K562 (cell line): Measurements from ENCODE around the gene MYOM1. TPM values are rescaled to one million over a fixed set of nuclear protein-coding genes. Genes with fewer than 3 reads are reported as not detected.

Experiments used
- BRF1 ChIP-seq: IDR thresholded peaks from 3 replicates; pipeline ENCODE4 v1.6.1; 2011; ENCODE audit warnings: borderline replicate concordance, mild to moderate bottlenecking; ENCODE audit not compliant: insufficient read length; ENCODE audit errors: extremely low read depth
- ERF ChIP-seq: fragments of 450-650 bp; formaldehyde crosslinking; IDR thresholded peaks from 2 replicates; pipeline ENCODE4 v1.4.0; 2020; ENCODE audit warnings: mild to moderate bottlenecking, mixed read lengths
- HDAC1 ChIP-seq, 2 experiments: fragments of 450-650 bp; IDR thresholded peaks; 2 replicates each; pipeline ENCODE4 v1.6.1; 2016 to 2017; ENCODE audit warnings: inconsistent platforms in 1 of 2, mild to moderate bottlenecking in 1 of 2, moderate library complexity in 1 of 2
- L3MBTL2 ChIP-seq: fragments of 450-650 bp; IDR thresholded peaks from 2 replicates; pipeline ENCODE4 v1.6.1; 2016; ENCODE audit warnings: mild to moderate bottlenecking, moderate library complexity
- MEIS2 ChIP-seq: fragments of 450-650 bp; IDR thresholded peaks from 2 replicates; pipeline ENCODE4 v1.6.1; 2014; ENCODE audit warnings: mild to moderate bottlenecking; ENCODE audit not compliant: partially characterized antibody
- RAD21 ChIP-seq, 2 experiments: fragments of 250-450 bp in 1 of 2; fragments of 450-650 bp in 1 of 2; sonication (Bioruptor Pico) in 1 of 2; formaldehyde crosslinking in 1 of 2; IDR thresholded peaks in 1 of 2; conservative IDR thresholded peaks in 1 of 2; 2 replicates each; pipeline versions ENCODE4 v1.4.0 to v1.8.0; 2020 to 2022; ENCODE audit warnings: mild to moderate bottlenecking in 2 of 2, moderate library complexity in 1 of 2
- ZNF143 ChIP-seq: sonication (generic); formaldehyde crosslinking; IDR thresholded peaks from 2 replicates; pipeline ENCODE4 v1.9.0; 2022; ENCODE audit warnings: mild to moderate bottlenecking, missing genetic modification reagents
- ZNF224 ChIP-seq: sonication (generic); formaldehyde crosslinking; IDR thresholded peaks from 2 replicates; pipeline ENCODE4 v1.8.0; 2022; ENCODE audit warnings: mild to moderate bottlenecking, missing genetic modification reagents
- polyA plus RNA-seq, 8 experiments: library from polyadenylated mRNA; depleted of rRNA in 4 of 8; stranded (reverse) in 5 of 8; unstranded in 3 of 8; fragments of >200 nt; fragmentation: Nextera tagmentation in 2 of 8; fragmentation: Illumina TruSeq in 1 of 8; extraction: Ambion mirVana in 2 of 8; extraction: Trizol in 1 of 8; gene quantifications; 2 replicates each; pipeline versions ENCODE4 v1.2.1 to v1.2.3, GENCODE V29; 2011 to 2014; ENCODE audit warnings: inconsistent platforms in 1 of 8, missing spikeins in 1 of 8
- total RNA-seq, 7 experiments: library from RNA; depleted of rRNA in 6 of 7; stranded (reverse); fragments of >200 nt in 6 of 7; fragmentation: Illumina TruSeq in 2 of 7; extraction: Trizol in 2 of 7; gene quantifications; 2 replicates each; pipeline versions ENCODE4 v1.2.1 to v1.2.3, GENCODE V29; 2011 to 2021; ENCODE audit warnings: low replicate concordance in 1 of 7
- TF ChIP-seq, protein P1 (sequence below): fragments of 250-450 bp; sonication (Bioruptor Pico); IDR thresholded peaks from 2 replicates; pipeline ENCODE4 v1.5.1; 2021; ENCODE audit warnings: mild to moderate bottlenecking
- TF ChIP-seq, protein P2 (sequence below): fragments of 450-650 bp; conservative IDR thresholded peaks from 2 replicates; pipeline ENCODE4 v1.6.1; 2016; ENCODE audit warnings: missing genetic modification characterization, low read depth, mild to moderate bottlenecking, missing compliant biosample characterization, moderate library complexity
- TF ChIP-seq, protein P3 (sequence below), 2 experiments: fragments of 150-350 bp in 1 of 2; IDR thresholded peaks; 2 replicates each; pipeline ENCODE4 v1.6.1; 2012 to 2016; ENCODE audit warnings: low read depth in 2 of 2, low read length in 2 of 2, mild to moderate bottlenecking in 1 of 2, moderate library complexity in 1 of 2
- TF ChIP-seq, protein P4 (sequence below): fragments of 450-650 bp; IDR thresholded peaks from 2 replicates; pipeline ENCODE4 v1.6.1; 2017; ENCODE audit warnings: antibody characterized with exemption, mild to moderate bottlenecking
- TF ChIP-seq, protein P5 (sequence below): sonication (generic); formaldehyde crosslinking; IDR thresholded peaks from 2 replicates; pipeline ENCODE4 v1.8.0; 2022; ENCODE audit warnings: missing genetic modification reagents, mild to moderate bottlenecking, moderate library complexity, borderline replicate concordance
- TF ChIP-seq, protein P6 (sequence below): fragments of 250-450 bp; sonication (Bioruptor Pico); IDR thresholded peaks from 2 replicates; pipeline ENCODE4 v1.9.0; 2021; ENCODE audit warnings: mild to moderate bottlenecking

MYOM1 gene
- total and polyA plus RNA-seq, 9 of the 15 experiments (the other 6 are each of a cell fraction or from before 2014, with no cell fraction given): 0.01 to 0.62 (median 0.25) TPM

DNA sequence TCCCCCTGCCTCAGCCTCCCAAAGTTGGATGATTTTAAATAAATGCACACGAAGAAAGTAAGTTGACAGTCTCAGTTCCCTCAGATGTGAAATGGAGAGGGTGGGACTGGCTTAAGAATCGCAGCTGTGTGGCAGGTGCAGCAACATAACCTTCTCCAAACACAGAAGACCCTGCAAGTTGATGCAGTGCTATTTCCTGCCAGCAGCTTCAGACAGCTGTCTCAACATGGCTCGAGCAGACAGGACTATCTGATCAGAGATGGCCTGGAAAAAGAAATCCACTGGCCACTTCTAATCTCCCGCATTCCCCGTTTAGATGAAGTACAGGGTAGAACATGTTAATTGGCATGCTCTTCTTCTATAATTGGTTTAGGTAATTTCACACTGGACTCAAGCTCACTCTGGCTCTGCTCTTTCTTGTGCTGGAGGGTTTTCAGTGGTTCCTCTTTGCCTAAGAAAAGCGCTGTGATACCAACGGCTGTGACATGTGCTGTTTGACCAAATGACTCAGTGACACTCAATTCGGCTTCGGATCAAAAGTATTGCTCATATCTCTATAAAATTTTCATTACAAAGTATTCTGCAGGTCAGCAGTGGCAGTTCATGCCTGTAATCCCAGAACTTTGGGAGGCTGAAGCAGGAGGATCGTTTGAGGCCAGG, 40.2 kb downstream of the MYOM1 start (continued):
- TF ChIP-seq BRF1 (no peak), HDAC1 (IDR thresholded peaks at IDR 0.05) (no peak), ZNF143 (no peak), MEIS2 (no peak), ZNF224 (CRISPR knock-in tag) (no peak), RAD21 (CRISPR knock-in tag; conservative IDR thresholded peaks at IDR 0.05 in 1 of 2, IDR thresholded peaks at IDR 0.05 in 1 of 2) (0 out of 4 replicates have a peak, but pooled peaks of 1 of the 2 experiments have one; percentile 1), ERF (CRISPR knock-in tag) (0 out of 2 replicates have a peak, but pooled peaks have one; percentile 14), L3MBTL2 (peak; percentile 55; the same call in 1 of the 2 replicates)
- TF ChIP-seq, protein P1, sequence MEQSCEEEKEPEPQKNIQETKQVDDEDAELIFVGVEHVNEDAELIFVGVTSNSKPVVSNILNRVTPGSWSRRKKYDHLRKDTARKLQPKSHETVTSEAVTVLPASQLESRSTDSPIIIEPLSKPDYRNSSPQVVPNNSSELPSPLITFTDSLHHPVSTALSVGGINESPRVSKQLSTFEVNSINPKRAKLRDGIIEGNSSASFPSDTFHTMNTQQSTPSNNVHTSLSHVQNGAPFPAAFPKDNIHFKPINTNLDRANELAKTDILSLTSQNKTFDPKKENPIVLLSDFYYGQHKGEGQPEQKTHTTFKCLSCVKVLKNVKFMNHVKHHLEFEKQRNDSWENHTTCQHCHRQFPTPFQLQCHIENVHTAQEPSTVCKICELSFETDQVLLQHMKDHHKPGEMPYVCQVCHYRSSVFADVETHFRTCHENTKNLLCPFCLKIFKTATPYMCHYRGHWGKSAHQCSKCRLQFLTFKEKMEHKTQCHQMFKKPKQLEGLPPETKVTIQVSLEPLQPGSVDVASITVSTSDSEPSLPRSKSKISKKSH (CRISPR knock-in tag): no peak
- TF ChIP-seq, protein P2, sequence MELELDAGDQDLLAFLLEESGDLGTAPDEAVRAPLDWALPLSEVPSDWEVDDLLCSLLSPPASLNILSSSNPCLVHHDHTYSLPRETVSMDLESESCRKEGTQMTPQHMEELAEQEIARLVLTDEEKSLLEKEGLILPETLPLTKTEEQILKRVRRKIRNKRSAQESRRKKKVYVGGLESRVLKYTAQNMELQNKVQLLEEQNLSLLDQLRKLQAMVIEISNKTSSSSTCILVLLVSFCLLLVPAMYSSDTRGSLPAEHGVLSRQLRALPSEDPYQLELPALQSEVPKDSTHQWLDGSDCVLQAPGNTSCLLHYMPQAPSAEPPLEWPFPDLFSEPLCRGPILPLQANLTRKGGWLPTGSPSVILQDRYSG (tag): no peak
- TF ChIP-seq, protein P3, sequence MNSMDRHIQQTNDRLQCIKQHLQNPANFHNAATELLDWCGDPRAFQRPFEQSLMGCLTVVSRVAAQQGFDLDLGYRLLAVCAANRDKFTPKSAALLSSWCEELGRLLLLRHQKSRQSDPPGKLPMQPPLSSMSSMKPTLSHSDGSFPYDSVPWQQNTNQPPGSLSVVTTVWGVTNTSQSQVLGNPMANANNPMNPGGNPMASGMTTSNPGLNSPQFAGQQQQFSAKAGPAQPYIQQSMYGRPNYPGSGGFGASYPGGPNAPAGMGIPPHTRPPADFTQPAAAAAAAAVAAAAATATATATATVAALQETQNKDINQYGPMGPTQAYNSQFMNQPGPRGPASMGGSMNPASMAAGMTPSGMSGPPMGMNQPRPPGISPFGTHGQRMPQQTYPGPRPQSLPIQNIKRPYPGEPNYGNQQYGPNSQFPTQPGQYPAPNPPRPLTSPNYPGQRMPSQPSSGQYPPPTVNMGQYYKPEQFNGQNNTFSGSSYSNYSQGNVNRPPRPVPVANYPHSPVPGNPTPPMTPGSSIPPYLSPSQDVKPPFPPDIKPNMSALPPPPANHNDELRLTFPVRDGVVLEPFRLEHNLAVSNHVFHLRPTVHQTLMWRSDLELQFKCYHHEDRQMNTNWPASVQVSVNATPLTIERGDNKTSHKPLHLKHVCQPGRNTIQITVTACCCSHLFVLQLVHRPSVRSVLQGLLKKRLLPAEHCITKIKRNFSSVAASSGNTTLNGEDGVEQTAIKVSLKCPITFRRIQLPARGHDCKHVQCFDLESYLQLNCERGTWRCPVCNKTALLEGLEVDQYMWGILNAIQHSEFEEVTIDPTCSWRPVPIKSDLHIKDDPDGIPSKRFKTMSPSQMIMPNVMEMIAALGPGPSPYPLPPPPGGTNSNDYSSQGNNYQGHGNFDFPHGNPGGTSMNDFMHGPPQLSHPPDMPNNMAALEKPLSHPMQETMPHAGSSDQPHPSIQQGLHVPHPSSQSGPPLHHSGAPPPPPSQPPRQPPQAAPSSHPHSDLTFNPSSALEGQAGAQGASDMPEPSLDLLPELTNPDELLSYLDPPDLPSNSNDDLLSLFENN (IDR thresholded peaks at IDR 0.05; ENCODE audit: low read depth in 2 of 2, low read length in 2 of 2): no peak
- TF ChIP-seq, protein P4, sequence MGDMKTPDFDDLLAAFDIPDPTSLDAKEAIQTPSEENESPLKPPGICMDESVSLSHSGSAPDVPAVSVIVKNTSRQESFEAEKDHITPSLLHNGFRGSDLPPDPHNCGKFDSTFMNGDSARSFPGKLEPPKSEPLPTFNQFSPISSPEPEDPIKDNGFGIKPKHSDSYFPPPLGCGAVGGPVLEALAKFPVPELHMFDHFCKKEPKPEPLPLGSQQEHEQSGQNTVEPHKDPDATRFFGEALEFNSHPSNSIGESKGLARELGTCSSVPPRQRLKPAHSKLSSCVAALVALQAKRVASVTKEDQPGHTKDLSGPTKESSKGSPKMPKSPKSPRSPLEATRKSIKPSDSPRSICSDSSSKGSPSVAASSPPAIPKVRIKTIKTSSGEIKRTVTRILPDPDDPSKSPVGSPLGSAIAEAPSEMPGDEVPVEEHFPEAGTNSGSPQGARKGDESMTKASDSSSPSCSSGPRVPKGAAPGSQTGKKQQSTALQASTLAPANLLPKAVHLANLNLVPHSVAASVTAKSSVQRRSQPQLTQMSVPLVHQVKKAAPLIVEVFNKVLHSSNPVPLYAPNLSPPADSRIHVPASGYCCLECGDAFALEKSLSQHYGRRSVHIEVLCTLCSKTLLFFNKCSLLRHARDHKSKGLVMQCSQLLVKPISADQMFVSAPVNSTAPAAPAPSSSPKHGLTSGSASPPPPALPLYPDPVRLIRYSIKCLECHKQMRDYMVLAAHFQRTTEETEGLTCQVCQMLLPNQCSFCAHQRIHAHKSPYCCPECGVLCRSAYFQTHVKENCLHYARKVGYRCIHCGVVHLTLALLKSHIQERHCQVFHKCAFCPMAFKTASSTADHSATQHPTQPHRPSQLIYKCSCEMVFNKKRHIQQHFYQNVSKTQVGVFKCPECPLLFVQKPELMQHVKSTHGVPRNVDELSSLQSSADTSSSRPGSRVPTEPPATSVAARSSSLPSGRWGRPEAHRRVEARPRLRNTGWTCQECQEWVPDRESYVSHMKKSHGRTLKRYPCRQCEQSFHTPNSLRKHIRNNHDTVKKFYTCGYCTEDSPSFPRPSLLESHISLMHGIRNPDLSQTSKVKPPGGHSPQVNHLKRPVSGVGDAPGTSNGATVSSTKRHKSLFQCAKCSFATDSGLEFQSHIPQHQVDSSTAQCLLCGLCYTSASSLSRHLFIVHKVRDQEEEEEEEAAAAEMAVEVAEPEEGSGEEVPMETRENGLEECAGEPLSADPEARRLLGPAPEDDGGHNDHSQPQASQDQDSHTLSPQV: peak; percentile 42; the same call in 1 of the 2 replicates
- TF ChIP-seq, protein P5, sequence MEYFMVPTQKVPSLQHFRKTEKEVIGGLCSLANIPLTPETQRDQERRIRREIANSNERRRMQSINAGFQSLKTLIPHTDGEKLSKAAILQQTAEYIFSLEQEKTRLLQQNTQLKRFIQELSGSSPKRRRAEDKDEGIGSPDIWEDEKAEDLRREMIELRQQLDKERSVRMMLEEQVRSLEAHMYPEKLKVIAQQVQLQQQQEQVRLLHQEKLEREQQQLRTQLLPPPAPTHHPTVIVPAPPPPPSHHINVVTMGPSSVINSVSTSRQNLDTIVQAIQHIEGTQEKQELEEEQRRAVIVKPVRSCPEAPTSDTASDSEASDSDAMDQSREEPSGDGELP (CRISPR knock-in tag): 0 out of 2 replicates have a peak, but pooled peaks have one; percentile 16
- TF ChIP-seq, protein P6, sequence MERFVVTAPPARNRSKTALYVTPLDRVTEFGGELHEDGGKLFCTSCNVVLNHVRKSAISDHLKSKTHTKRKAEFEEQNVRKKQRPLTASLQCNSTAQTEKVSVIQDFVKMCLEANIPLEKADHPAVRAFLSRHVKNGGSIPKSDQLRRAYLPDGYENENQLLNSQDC (CRISPR knock-in tag): no peak
